ENCODE data around the gene AP1M1. TPM values are rescaled to one million over a fixed set of nuclear protein-coding genes. Genes with fewer than 3 reads are reported as not detected.
"Not testable (repeated sequence)": the region's sequence is repeated elsewhere in the genome, so short reads cannot be mapped to it uniquely, and the experiment has no call there.

Gene AP1M1
- total RNA-seq, 2 experiments from 2014 or later: 99.0 to 108 TPM

GRCh38 chr19:16168465-16169081 lies 29.1 kb upstream of the AP1M1 start:
- H3K27me3 Mint-ChIP-seq: no peaks in the 10 kb centered on the region
- ChIA-PET CTCF (interaction anchor here (0.9 to 2.2 kb wide), 3 partner anchors 13 to 127 kb away, joined by 3 to 13 read pairs (median 3); no protein-coding TSS in a partner anchor), POLR2A (interaction anchor here (1.2 to 1.5 kb wide), 3 partner anchors 17 to 98 kb away, joined by 3 to 4 read pairs (median 3); partner anchors contain the start of gene FAM32A)
- ATAC-seq (peak; percentile 47), DNase-seq (no peak)
- no peaks in the 10 kb centered on the region for H3K9me3 Mint-ChIP-seq
- intact Hi-C loops (cut with micrococcal nuclease): no loop called here
- H3K4me3 Mint-ChIP-seq: no peak overlapping the region
- no peaks in the 10 kb centered on the region for H3K36me3 Mint-ChIP-seq (ENCODE audit: low read depth)
- H3K4me1 Mint-ChIP-seq (ENCODE audit: low read depth): peaks cover 8% of the 10 kb centered on the region
- peak overlapping the region; percentile 49 for H3K27ac Mint-ChIP-seq
- TF ChIP-seq CTCF (IDR thresholded peaks at IDR 0.05): no peak

GRCh38 chr19:16170134-16170533 lies 27.6 kb upstream of the AP1M1 start:
- ATAC-seq (no peak), DNase-seq (no peak)
- ChIA-PET POLR2A (no interaction called here), CTCF (interaction anchor here (1.1 to 2.2 kb wide), 3 partner anchors 10 to 128 kb away, joined by 3 to 13 read pairs (median 3); no protein-coding TSS in a partner anchor)
- Mint-ChIP-seq H3K36me3 (ENCODE audit: low read depth) (no peaks in the 10 kb centered on the region), H3K4me1 (ENCODE audit: low read depth) (peaks cover 8% of the 10 kb centered on the region), H3K9me3 (no peaks in the 10 kb centered on the region), H3K27me3 (no peaks in the 10 kb centered on the region), H3K4me3 (no peak overlapping the region), H3K27ac (no peak overlapping the region)
- no peak for TF ChIP-seq CTCF (IDR thresholded peaks at IDR 0.05)
- intact Hi-C loops (cut with micrococcal nuclease): no loop called here

DNA sequence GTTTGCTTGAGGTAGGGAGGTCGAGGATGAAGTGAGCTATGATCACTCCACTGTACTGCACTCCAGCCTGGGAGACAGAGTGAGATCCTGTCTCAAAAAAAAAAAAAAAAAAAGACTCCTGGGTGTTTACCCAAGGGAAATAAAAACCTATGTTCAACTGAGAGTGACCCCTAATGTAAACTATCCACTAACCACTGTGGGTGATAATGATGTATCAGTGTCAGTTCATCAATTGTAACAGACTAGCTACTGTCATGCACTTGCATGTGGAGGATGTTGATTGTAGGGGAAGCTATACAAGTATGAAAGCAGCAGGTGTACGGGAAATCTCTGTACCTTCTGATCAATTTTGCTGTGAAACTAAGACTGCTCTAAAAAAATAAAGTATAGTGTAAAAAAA lies 21.8 kb upstream of the AP1M1 start:
- ChIA-PET POLR2A (no interaction called here), CTCF (interaction anchor here (1.8 kb wide), 1 partner anchor 134 kb away, joined by 3 read pairs; no protein-coding TSS in a partner anchor)
- ATAC-seq: no peak
- Mint-ChIP-seq H3K9me3 (no peaks in the 10 kb centered on the region), H3K27me3 (no peaks in the 10 kb centered on the region), H3K27ac (no peak overlapping the region), H3K36me3 (ENCODE audit: low read depth) (no peaks in the 10 kb centered on the region), H3K4me1 (ENCODE audit: low read depth) (no peaks in the 10 kb centered on the region), H3K4me3 (no peak overlapping the region)
- DNase-seq: no peak
- TF ChIP-seq CTCF (IDR thresholded peaks at IDR 0.05): no peak
- intact Hi-C loops (cut with micrococcal nuclease): no loop called here

GRCh38 chr19:16178866-16179265 lies 18.8 kb upstream of the AP1M1 start:
- H3K27me3 Mint-ChIP-seq; intact Hi-C loops (cut with micrococcal nuclease); H3K36me3 Mint-ChIP-seq (ENCODE audit: low read depth); H3K27ac Mint-ChIP-seq; DNase-seq; H3K4me3 Mint-ChIP-seq; H3K9me3 Mint-ChIP-seq; ATAC-seq; H3K4me1 Mint-ChIP-seq (ENCODE audit: low read depth): not testable (repeated sequence)
- POLR2A ChIA-PET: interaction anchor here (0.6 to 1.6 kb wide), 3 partner anchors 16 to 1005 kb away, joined by 3 read pairs; no protein-coding TSS in a partner anchor
- CTCF ChIA-PET: interaction anchor here (0.7 to 3.0 kb wide), 4 partner anchors 72 to 138 kb away, joined by 3 to 11 read pairs (median 5); no protein-coding TSS in a partner anchor

GRCh38 chr19:16180611-16181010 lies 17.1 kb upstream of the AP1M1 start:
- H3K4me1 Mint-ChIP-seq (ENCODE audit: low read depth): peaks cover 6% of the 10 kb centered on the region
- intact Hi-C loops (cut with micrococcal nuclease): no loop called here
- CTCF ChIA-PET: interaction anchor here (1.3 to 2.9 kb wide), 2 partner anchors 139 to 202 kb away, joined by 3 to 25 read pairs; no protein-coding TSS in a partner anchor
- no peaks in the 10 kb centered on the region for H3K9me3 Mint-ChIP-seq
- no peak for TF ChIP-seq CTCF (IDR thresholded peaks at IDR 0.05)
- DNase-seq (no peak), ATAC-seq (no peak)
- POLR2A ChIA-PET: interaction anchor here (1.6 kb wide), 1 partner anchor 14 kb away, joined by 3 read pairs; no protein-coding TSS in a partner anchor
- H3K27ac Mint-ChIP-seq: no peak overlapping the region
- no peaks in the 10 kb centered on the region for H3K27me3 Mint-ChIP-seq
- H3K4me3 Mint-ChIP-seq: no peak overlapping the region
- H3K36me3 Mint-ChIP-seq (ENCODE audit: low read depth): peaks cover 5% of the 10 kb centered on the region
